MV-4-11 (cell line): Measurements from ENCODE around the gene MC2R.
"Not testable (repeated sequence)": the region's sequence is repeated elsewhere in the genome, so short reads cannot be mapped to it uniquely, and the experiment has no call there.

Experiments used
- DNase-seq: peaks from one replicate; lab custom pipeline; 2025; lab: John Stamatoyannopoulos, UW

MC2R gene

DNA sequence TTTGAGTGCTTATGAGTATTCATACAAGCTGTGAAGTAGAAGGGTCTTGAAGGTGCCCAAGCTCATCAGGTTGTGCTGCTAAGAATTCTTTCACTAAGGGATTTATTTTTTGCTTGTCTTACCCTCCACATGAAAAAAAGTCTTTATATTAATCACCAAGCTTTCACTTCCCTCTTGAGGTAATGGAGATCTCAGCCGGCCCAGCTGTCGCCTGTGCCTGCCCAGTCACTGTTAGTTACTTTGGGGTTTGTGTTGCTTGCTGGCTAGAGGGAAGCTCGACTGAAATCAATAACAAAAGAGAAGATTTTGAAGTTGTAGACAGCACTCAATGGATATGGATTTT, 21.9 kb downstream of the MC2R start:
- DNase-seq, result peak; percentile 89

GRCh38 chr18:13892098-13892497, 23.2 kb downstream of the MC2R start:
- peak; percentile 11 for DNase-seq

GRCh38 chr18:13890761-13891361, 24.5 kb downstream of the MC2R start:
- no peak for DNase-seq

DNA sequence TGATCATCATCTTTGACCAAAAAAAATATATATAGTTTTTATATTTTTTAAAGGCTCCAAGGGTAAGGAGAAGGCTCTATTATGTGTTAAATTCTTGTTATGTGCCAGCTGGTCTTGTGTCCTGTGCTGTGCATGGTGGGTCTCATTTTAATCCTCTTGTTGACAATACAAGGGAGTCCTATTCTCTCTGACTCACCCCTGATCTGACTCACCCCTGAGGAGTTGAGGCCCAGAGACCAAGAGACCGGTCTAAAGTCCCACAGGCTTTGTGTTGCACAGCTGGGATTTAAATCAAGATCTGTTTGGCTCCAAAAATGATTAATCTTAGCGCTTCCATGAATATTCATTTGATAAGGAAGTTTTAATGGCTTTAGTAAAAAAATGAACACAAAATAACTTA, 25.7 kb downstream of the MC2R start:
- peak; percentile 32 for DNase-seq

- no peak for DNase-seq
Observed at GRCh38 chr18:13888191-13888716, 27.1 kb downstream of the MC2R start.

DNA sequence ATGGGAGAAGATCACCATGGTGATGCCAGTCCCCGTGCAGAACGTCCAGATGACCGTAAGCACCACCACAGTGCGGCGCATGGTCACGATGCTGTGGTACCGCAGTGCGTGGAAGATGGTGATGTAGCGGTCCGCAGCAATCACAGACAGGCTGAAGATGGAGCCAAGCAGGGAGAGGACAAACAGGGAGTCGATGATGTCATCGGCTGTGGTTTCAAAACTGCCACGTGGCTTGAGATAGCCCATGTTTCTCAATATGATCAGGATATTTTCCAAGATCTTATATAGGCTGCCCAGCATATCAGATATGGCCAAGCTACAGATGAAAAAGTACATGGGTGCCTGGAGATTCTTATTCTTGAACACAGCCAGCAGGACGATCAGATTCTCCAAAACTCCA, 30.3 kb downstream of the MC2R start:
- no peak for DNase-seq

- DNase-seq, result no peak
Observed at GRCh38 chr18:13879937-13880336, 35.4 kb downstream of the MC2R start.

- DNase-seq, result no peak
Observed at GRCh38 chr18:13879492-13879891, 35.8 kb downstream of the MC2R start.

GRCh38 chr18:13878857-13879256, 36.5 kb downstream of the MC2R start:
- no peak for DNase-seq

GRCh38 chr18:13877157-13877556, 38.2 kb downstream of the MC2R start:
- no peak for DNase-seq

DNA sequence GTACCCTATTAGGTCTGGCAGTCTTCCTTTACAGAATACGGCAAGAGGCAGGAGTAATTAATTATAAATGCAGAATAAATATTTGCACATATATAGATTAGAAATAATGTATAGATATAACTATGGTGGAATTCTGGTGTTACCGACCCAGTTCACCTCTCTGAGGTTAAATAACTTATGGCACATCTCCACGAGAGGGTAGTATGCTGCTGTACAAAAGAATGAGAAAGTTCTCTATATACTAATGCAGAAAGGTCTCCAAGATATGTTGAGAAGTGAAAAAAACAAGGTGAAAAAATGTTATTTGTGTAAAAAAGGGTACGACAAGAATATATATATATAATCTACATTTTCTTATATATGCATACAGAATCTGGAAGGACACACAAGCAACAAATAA, 40.8 kb downstream of the MC2R start:
- no peak for DNase-seq

DNA sequence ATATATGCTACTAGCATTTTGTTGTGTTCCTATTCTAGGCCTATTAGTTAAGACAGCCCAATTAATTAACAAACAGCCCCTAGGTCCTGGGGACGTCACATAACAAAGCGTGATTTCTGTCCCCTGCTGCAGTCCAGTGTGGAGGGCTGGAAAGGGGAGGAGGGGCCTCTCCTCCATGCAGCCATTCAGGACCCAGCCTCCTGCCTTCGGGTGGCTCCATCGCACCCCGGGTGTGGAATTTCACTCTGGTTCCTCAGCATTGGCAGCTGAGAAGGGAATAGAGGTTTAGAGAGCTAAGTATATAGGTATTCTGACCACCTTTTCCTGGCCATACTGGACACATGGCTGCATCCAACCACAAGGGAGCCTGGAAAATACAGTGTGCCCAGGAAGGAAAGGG, 42.4 kb downstream of the MC2R start:
- no peak for DNase-seq

DNA sequence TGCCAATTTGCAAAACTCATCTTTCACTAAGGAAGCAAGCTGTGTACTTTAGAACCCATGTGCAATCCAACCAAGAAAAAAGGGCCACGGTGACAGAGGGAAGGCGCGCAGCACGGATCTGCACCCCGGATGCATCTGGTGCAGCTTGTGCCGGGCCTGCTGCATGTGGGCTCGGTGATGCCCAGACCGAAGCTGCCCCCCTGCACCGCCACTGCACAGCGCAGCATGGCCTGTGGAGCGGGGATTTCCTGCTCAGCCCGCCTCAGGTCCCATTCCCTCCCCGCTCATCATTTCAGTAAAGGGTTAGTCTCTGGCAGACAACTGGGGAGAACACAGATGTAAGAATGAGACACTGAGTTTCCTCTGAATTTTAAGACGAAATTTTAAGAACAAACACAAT, 43.0 kb downstream of the MC2R start:
- DNase-seq, result no peak

- no peak for DNase-seq
Observed at GRCh38 chr18:13871701-13872100, 43.6 kb downstream of the MC2R start.

DNA sequence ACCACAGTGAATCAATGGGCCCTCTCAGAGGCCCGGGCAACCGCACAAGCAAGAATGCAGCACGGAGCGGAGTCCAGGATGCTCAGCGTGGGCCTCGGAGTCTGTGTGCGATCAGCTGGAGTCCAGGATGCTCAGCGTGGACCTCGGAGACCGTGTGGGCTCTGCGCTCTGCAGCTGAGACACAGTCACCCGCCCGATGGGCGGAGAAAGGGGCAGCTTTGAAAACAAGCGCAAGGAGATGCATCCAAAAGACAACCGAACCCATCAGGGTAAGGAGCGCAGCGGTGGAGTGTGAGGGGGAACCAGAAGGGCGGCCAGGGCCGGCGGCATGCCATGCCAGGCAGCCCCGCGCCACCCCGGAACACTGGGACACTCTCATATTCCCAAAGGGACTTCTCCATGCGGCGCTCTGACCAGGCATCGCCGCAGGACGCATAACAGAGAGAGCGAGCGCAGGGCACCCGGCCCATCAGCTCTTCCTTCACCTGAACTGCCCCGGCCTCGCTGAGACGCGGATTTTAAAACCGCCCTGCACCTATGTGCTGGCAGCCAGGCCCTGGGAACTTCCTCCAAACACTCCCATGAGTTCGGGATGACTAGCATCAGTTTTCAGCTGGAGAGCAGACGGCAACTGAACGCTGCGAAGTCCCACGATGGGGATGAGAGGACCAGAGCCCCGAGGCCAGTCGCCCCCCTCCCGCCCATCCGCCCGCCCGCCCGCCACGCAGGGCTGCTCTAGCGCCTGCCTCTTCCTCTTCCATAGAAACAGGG, 46.6 kb downstream of the MC2R start:
- no peak for DNase-seq

- not testable (repeated sequence) for DNase-seq
Observed at GRCh38 chr18:13862898-13863297, 52.4 kb downstream of the MC2R start.

DNA sequence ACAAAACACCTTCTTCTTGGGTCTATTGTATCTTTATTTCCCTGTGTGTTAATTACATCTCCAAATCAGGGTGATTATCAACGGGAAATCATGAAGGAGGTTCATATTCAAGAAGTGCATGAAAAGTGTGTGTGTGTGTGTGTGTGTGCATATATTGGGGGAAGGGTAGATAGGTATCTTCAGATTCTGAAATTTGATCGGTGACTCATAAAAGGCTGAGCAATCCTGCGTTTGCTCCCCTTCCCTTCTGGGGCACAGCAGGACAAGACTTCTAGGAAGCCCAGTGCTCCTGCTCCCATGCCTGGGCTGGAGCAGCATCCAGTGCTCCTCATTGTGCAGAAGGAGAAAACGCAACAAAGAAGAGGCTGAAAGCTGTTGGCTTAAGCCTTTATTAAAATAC, 65.5 kb downstream of the MC2R start:
- no peak for DNase-seq

- DNase-seq, result peak; percentile 10
Observed at GRCh38 chr18:13836559-13836958, 78.8 kb downstream of the MC2R start.

DNA sequence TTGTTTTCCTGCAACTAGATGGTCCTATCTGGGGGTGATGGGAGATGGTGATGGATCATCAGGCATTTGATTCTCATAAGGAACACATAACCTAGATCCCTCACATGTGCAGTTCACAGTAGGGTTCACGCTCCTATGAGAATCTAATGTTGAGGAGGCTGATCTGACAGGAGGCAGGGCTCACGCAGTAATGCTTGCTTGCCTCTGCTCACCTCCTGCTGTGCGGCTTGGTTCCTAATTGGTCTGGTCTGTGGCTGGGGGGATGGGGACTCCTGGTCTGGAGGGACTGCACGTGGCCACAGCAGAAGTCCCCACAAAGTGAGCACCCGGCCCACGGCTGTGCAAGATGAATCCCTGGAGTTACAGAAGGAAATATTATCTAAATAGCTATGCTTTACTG, 80.1 kb downstream of the MC2R start:
- DNase-seq, result no peak

- no peak for DNase-seq
Observed at GRCh38 chr18:13834496-13835015, 80.8 kb downstream of the MC2R start.
